Stimulated activated CD4-positive, alpha-beta T cell treated with anti-CD3 and anti-CD28 coated beads, Interleukin-1b, Interleukin-23, amount 100 ng/mL, for 48 hours (primary cell): Measurements from ENCODE around the gene NPC1L1.
"Not testable (repeated sequence)": the region's sequence is repeated elsewhere in the genome, so short reads cannot be mapped to it uniquely, and the experiment has no call there.

Source experiments
- DNase-seq: peaks from one replicate; pipeline ENCODE4 v3.0.0-alpha.2; 2020

NPC1L1 gene

GRCh38 chr7:44565795-44566559 is 24.8 kb upstream of the NPC1L1 start:
- DNase-seq: no peak

- peak; percentile 56 for DNase-seq
These were observed 24.1 kb upstream of the NPC1L1 start for GRCh38 chr7:44565097-44565794.

- DNase-seq: no peak
These were observed 23.5 kb upstream of the NPC1L1 start for GRCh38 chr7:44564606-44565005.

GRCh38 chr7:44563171-44563679 is 22.1 kb upstream of the NPC1L1 start:
- DNase-seq: no peak

DNA sequence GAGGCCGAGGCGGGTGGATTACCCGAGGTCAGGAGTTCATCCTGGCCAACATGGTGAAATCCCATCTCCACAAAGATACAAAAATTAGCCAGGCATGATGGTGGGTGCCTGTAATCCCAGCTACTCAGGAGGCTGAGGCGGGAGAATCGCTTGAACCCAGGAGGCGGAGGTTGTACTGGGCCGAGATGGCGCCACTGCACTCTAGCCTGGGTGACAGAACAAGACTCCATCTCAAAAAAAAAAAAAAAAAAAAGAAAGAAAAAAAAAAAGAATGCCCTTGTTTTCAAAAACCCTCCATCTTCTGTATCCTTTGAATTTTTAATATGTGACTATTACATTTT is 21.5 kb upstream of the NPC1L1 start:
- DNase-seq: not testable (repeated sequence)

- DNase-seq: no peak
These were observed 21.0 kb upstream of the NPC1L1 start for GRCh38 chr7:44561962-44562621.

DNA sequence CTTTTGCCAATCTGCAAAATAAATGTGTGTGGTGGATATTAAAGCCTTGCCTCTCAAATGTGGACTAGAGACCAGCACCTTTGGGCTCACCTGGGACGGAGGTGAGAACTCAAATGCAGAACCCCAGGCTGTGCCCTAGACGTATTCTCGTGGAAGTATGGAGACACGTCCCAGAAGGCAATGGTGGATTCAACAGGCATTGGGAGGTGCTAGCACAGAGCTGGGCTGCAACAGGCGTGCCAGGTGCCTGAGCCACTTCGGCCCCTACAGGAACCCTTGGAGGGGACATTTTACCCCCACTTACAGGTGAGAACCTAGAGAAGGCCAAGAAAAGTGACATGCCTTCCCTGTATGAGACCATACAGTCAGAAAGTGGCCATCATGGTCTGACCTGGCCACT is 20.4 kb upstream of the NPC1L1 start:
- DNase-seq: no peak

DNA sequence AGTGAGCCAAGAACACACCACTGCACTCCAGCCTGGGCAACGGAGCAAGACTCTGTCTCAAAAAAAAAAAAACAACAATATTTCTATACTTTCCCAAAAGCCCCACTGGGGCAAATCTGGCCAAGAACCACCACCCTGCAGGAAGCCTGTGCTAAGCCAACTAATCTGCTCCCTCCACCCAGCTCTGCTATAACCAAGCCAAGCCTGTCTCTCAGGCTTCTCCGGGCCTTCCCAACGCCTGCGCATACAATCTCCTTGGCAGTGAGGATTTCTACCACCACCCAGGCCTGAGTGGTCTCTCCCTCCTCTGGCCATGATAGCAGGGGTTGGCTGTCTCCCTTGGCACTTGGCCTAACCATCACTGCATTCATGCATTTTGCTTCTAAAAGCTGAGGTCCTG is 18.4 kb upstream of the NPC1L1 start:
- DNase-seq: no peak

DNA sequence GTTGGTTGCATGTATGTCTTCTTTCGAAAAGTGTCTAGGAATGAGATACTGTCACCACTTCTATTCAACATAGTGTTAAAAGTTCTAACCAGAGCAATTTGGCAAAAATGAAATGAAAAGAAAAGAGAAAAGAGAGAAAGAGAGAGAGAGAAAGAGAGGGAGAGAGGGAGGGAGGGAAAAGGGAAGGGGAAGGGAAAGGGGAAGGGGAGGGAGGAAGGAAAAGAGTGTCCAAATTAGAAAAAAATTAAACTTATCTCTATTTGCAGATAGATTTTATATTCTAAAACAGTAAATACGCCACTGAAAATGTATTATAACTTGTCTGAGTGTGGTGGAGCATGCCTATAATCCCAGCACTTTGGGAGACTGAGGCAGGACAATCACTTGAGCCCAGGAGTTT is 16.4 kb upstream of the NPC1L1 start:
- no peak for DNase-seq

DNA sequence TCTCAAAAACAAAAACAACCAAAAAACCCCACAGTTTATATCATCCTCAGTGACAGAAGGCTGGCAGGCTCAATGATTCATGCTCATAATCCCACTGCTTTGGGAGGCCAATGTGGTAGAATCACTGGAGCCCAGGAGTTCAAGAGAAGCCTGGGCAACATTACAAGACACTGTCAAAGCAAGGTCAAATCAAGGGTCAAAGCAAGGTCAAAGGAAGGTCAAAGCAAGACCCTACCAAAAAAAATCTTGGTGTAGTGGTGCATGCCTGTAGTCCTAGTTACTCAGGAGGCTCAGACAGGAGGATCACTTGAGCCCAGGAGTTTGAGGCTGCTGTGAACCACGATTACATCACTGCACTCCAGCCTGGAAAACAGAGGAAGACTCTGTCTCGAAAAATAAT is 14.2 kb upstream of the NPC1L1 start:
- no peak for DNase-seq

- DNase-seq: not testable (repeated sequence)
These were observed 11.4 kb upstream of the NPC1L1 start for GRCh38 chr7:44552473-44553005.

DNA sequence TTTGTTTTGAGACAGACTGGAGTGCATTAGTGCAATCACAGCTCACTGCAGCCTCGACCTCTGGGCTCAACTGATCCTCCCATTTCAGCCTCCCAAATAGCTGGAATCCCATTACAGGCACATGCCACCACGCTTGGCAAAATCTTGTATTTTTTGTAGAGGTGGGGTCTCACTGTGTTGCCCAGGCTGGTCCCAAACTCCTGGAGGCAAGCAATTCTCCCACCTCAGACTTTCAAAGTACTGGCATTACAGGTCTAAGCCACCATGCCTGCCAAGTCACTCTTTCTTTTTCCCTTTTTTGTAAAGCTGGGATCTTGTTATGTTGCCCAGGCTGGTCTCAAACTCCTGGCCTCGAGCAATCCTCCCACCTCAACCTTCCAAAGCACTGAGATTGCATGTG is 8.3 kb upstream of the NPC1L1 start:
- no peak for DNase-seq

DNA sequence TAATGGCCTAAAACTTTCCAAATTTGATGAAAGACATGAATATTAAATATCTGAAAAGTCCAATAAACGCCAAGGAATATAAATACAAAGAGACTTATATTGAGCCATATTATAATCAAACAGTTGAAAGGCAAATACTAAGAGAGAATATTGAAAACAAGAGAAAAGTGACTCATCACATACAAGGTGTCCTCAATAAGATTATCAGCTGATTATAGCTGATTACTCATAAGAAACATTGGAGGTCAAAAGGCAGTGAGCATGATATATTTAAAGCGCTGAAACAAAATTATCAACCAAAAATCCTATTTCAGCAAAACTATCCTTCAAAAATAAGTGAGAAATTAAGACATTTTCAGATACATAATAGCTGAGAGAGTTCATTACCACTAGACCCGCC is 7.8 kb upstream of the NPC1L1 start:
- DNase-seq: no peak

- DNase-seq: no peak
These were observed 6.6 kb upstream of the NPC1L1 start for GRCh38 chr7:44547536-44548231.

DNA sequence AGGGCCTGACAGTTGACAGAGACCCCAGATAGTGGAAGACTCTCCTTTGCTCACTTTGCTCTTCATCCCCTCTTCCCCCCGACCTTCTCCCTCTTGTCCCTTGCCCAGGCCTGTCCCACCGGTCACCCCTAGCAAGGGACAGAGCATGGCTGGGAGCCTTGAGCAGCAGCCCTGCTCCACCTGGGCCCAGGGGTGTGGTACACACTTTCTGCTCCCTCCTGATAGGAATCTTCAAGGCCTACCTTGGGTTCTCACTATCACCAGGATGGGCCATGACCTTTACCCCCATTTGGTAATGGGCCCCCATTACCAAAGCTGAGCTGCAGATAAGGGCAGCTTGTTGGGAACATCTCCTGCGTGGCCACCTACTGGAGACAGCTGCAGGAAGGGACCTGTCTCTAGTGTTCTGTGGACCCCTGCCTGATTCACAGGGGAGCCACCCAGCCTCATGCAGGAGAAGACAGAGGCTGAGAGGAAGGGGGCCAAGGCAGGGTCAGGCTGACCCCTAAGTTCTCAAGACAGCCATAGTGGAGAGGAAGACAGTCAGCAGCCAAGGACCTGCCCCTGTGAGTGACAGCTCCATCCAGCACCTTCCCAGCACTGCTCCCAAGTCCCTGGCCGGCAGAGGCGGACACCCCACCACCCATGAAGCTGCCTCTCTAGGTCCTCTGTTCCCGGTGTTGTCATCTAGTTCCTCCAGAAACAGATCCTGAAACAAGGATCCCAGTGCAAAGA is 913 bp upstream of the NPC1L1 start:
- DNase-seq: no peak

- no peak for DNase-seq
These were observed 520 bp downstream of the NPC1L1 start for GRCh38 chr7:44540592-44541027.

DNA sequence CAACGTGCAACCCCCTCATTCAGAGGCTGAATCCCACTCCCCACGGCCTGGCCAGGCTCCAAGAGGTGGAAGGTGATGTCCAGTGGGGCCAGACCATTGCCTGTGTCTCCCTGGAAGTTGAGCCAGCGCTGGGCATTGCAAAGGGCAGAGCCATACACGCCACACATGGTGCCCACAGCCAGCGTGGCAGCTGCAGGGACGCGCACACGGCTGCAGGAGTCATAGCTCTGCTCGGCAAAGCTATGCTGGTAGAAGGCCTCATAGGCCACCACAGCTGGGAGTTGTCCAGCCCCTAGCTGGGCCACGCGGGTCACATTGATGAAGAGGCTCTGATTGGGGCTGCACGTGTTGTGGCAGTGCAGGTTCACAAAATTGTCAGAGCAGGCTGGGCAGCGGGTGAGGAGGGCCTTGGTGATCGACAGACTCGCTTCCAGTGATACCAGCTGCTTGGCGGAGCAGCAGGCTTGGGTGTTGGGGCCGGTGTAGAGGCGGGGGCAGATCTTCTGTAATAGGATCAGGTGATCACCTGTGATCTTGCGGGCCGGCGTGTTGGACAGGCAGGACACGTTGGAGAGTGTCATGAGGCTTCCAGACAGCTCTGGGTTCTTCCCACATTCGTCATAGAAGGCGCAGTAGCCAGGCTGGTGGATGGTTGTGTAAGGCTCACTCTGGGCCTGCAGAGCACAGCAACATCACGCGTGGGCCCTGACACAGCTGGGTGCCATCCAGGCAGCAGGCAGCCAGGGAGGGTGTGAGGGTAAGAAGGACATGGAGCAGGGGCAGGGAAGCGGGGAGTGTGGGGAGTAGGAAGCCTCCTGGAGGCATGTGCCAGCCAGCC is 1.2 kb downstream of the NPC1L1 start:
- DNase-seq: no peak

GRCh38 chr7:44538798-44539668 is 2.1 kb downstream of the NPC1L1 start:
- DNase-seq: no peak

DNA sequence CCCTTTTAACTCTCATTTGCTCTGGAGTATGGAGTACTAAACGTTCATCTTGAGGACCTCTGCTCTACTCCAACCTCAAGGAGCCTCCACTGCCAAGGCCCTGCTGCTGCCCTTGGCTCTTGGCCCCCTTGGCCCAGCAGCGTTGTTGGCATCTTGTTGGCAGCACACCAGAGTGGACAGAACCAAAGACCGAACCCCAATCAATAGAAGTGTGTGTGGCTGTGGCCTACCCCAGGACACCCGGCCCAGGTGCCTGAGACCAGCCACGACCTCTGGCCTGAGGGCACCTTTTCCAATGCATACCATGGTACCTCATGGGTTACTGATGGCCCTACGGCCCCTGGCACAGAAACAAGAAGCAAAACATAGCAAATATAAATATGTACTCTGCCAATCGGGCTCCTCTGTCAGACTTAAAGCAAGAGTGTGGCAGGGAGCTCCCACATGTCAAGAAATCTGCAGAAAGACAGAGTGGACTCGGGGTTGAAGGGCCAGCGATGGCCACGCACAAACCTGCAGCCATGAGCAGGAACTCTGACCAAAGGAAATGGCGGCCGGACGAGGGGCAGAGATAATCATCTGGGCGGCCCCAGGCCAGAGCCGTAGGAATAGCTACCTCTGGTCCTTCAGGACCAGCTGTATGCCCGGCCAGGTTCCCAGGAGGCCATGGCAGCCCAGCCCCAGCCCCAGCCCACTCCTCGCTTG is 2.9 kb downstream of the NPC1L1 start:
- no peak for DNase-seq

- DNase-seq: no peak
These were observed 3.7 kb downstream of the NPC1L1 start for GRCh38 chr7:44537442-44537841.
